OCI-LY7 (cell line): Measurements from ENCODE around the gene WDFY2. TPM values are rescaled to one million over a fixed set of nuclear protein-coding genes. Genes with fewer than 3 reads are reported as not detected.

ENCODE experiments used
- BruUV-seq: library from RNA; stranded (reverse); fragments of 400-500 nt; replicated peaks from 2 replicates; lab custom pipeline; 2021; lab: Mats Ljungman, UMichigan
- CTCF ChIA-PET: fragments of 300-600 bp; sonication (Branson Sonifier 250); formaldehyde crosslinking; loops from one replicate; lab custom pipeline; 2022; ENCODE audit warnings: antibody characterized with exemption; ENCODE audit not compliant: unreplicated experiment; lab: Charles Lee
- POLR2A ChIA-PET: fragments of 300-600 bp; sonication (Branson Sonifier 250); formaldehyde crosslinking; loops from one replicate; lab custom pipeline; 2022; ENCODE audit warnings: antibody characterized with exemption; lab: Charles Lee
- DNase-seq: peaks from one replicate; pipeline ENCODE4 v3.0.0-alpha.2; 2015; ENCODE audit warnings: low spot score
- H2AFZ ChIP-seq: fragments of 200-600 bp; sonication (generic), shearing (Covaris generic); 2 replicates; pipeline ENCODE4 v1.6.1; 2014; ENCODE audit warnings: mild to moderate bottlenecking, antibody characterized with exemption, low read length, moderate library complexity
- H3K27ac ChIP-seq: fragments of 200-600 bp; sonication (generic); 2 replicates; pipeline ENCODE4 v1.5.1; 2014; ENCODE audit warnings: mixed run types, low read depth, mild to moderate bottlenecking, moderate library complexity, low read length, inconsistent platforms; ENCODE audit not compliant: poor library complexity, severe bottlenecking
- H3K36me3 ChIP-seq: fragments of 200-600 bp; sonication (generic); 2 replicates; pipeline ENCODE4 v1.6.1; 2014; ENCODE audit warnings: mild to moderate bottlenecking, antibody characterized with exemption, low read length, moderate library complexity, mixed read lengths; ENCODE audit not compliant: insufficient read depth
- H3K4me1 ChIP-seq: fragments of 200-600 bp; sonication (generic); 2 replicates; pipeline ENCODE4 v1.5.1; 2014; ENCODE audit warnings: mild to moderate bottlenecking, low read length; ENCODE audit not compliant: insufficient read depth, poor library complexity, severe bottlenecking
- H3K4me2 ChIP-seq: fragments of 200-600 bp; sonication (generic); 2 replicates; pipeline ENCODE4 v1.6.1; 2014; ENCODE audit warnings: mild to moderate bottlenecking, low read length
- H3K4me3 ChIP-seq: fragments of 200-600 bp; sonication (generic); 2 replicates; pipeline ENCODE4 v1.5.1; 2014; ENCODE audit warnings: mild to moderate bottlenecking, low read depth, low read length; ENCODE audit not compliant: poor library complexity, severe bottlenecking
- H3K79me2 ChIP-seq: fragments of 200-600 bp; sonication (generic); 2 replicates; pipeline ENCODE4 v1.6.1; 2016; ENCODE audit warnings: low read depth, mild to moderate bottlenecking, low read length, moderate library complexity, mixed read lengths; ENCODE audit not compliant: insufficient read depth
- H3K9me2 ChIP-seq: fragments of 200-600 bp; sonication (generic); 2 replicates; pipeline ENCODE4 v1.6.1; 2016; ENCODE audit warnings: mild to moderate bottlenecking, low read length, mixed read lengths; ENCODE audit not compliant: insufficient read depth
- H3K9me3 ChIP-seq: fragments of 200-600 bp; sonication (generic); 2 replicates; pipeline ENCODE4 v1.6.1; 2014; ENCODE audit warnings: mild to moderate bottlenecking, mixed run types, low read length, mixed read lengths
- H4K20me1 ChIP-seq: fragments of 200-600 bp; sonication (generic); 2 replicates; pipeline ENCODE4 v1.6.1; 2014; ENCODE audit warnings: mild to moderate bottlenecking, antibody characterized with exemption, low read length, moderate library complexity, mixed read lengths; ENCODE audit not compliant: insufficient read depth
- CTCF ChIP-seq: fragments of 200-600 bp; sonication (generic); conservative IDR thresholded peaks from 2 replicates; pipeline ENCODE4 v1.5.1; 2014; ENCODE audit warnings: mild to moderate bottlenecking, antibody characterized with exemption, low read length, moderate library complexity, mixed read lengths
- EZH2phosphoT487 ChIP-seq: fragments of 200-600 bp; sonication (generic); IDR thresholded peaks from 2 replicates; pipeline ENCODE4 v1.6.1; 2018; ENCODE audit warnings: low read depth, borderline replicate concordance, mild to moderate bottlenecking, mixed run types, antibody characterized with exemption, low read length, moderate library complexity, mixed read lengths
- intact Hi-C: fragments of 100-400 bp; cut with micrococcal nuclease; formaldehyde crosslinking; loops from one replicate; pipeline ENCODE4 v1.10.0; 2022; ENCODE audit not compliant: unreplicated experiment
- total RNA-seq, 2 experiments: library from RNA; depleted of rRNA in 1 of 2; stranded (reverse); fragments of >200 nt in 1 of 2; shearing (Covaris generic) in 1 of 2; gene quantifications; 2 replicates each; pipeline ENCODE4 v1.2.3, GENCODE V29; 2014 to 2022

The WDFY2 gene
- total RNA-seq, 2 experiments from 2014 or later: 6.4 to 18.1 TPM

- CTCF ChIA-PET: no interaction called here
Measured at GRCh38 chr13:51624695-51625345, 40.6 kb downstream of the WDFY2 start.

GRCh38 chr13:51625555-51626345, 41.5 kb downstream of the WDFY2 start:
- TF ChIP-seq CTCF (no peak), EZH2phosphoT487 (no peak)
- no TSS peak for BruUV-seq
- H2AFZ ChIP-seq: no peak overlapping the region
- H3K4me1 ChIP-seq: no peaks in the 10 kb centered on the region
- no peaks in the 10 kb centered on the region for H3K9me3 ChIP-seq
- intact Hi-C loops: no loop called here
- H3K4me3 ChIP-seq: no peak overlapping the region
- no peaks in the 10 kb centered on the region for H3K9me2 ChIP-seq
- H3K36me3 ChIP-seq: no peaks in the 10 kb centered on the region
- H4K20me1 ChIP-seq: no peaks in the 10 kb centered on the region; the same call in 1 of the 2 replicates
- H3K4me2 ChIP-seq: no peak overlapping the region
- no peak overlapping the region for H3K27ac ChIP-seq
- CTCF ChIA-PET: no interaction called here
- POLR2A ChIA-PET: interaction anchor here (0.6 to 1.7 kb wide), 5 partner anchors 12 to 1547 kb away, joined by 3 to 10 read pairs (median 3); no protein-coding TSS in a partner anchor
- DNase-seq: no peak
- H3K79me2 ChIP-seq: no peaks in the 10 kb centered on the region

More at GRCh38 chr13:51624695-51625345, 40.6 kb downstream of the WDFY2 start:
- no peak overlapping the region for H3K27ac ChIP-seq
- H3K79me2 ChIP-seq: no peaks in the 10 kb centered on the region
- no peak overlapping the region for H3K4me3 ChIP-seq
- no peak for DNase-seq
- no peak overlapping the region for H2AFZ ChIP-seq
- intact Hi-C loops: no loop called here
- no TSS peak for BruUV-seq
- no peaks in the 10 kb centered on the region for H3K4me1 ChIP-seq
- H3K36me3 ChIP-seq: no peaks in the 10 kb centered on the region
- H3K4me2 ChIP-seq: no peak overlapping the region
- H4K20me1 ChIP-seq: no peaks in the 10 kb centered on the region; the same call in 1 of the 2 replicates
- POLR2A ChIA-PET: interaction anchor here (0.6 to 1.0 kb wide), 3 partner anchors 35 to 1546 kb away, joined by 3 to 4 read pairs (median 3); no protein-coding TSS in a partner anchor
- H3K9me2 ChIP-seq: no peaks in the 10 kb centered on the region
- TF ChIP-seq EZH2phosphoT487: no peak
- TF ChIP-seq CTCF: no peak
- H3K9me3 ChIP-seq: no peaks in the 10 kb centered on the region
